ENCODE results near the gene ZFP57. TPM values are rescaled to one million over a fixed set of nuclear protein-coding genes. Genes with fewer than 3 reads are reported as not detected.

ZFP57 gene
- total and polyA plus RNA-seq, 2 of the 13 experiments (the other 11 are each of a cell fraction or from before 2014, with no cell fraction given), result not detected

DNA sequence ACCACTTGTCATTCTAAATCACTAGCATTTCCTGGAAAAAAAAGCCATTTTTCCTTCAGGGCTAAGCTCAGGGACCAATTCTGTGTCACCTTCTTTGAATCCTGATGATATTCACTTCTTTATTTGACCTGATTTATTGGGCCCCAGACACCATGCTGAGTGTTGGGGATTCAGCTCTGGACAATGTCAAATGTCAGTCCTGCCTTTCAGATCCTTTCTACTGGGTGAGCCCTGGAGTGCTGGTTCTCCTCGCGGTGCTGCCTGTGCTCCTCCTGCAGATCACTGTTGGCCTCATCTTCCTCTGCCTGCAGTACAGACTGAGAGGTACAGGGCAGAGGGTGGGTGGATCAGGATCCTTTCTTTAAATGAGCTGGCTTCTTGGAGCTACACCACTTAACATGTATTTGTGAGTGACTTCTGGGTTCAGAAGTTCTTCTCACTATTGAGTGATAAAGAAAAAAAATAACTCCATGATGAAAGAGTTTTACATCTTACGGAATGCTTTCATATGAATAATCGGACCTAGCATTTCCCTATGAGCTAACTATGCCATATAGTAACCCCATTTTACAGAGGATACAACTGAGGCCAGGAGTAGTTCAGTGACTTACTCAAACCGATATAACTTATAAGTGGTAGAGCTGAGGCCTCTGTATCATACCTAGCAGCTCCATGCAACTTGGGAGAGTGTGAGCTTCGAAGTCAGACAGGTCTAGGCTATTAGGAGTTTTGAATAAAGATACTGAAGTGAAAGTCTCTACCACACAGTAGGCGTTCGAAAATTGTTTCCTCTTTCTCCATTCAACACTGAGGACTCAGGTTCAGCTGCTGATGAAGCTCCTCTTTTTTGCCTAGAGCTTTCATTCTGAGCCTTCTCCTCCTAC is 14.8 kb downstream of the ZFP57 start:
- no peak overlapping the region for H3K4me2 ChIP-seq (ENCODE audit: low read depth, low read length)
- in situ Hi-C loops (cut with HindIII; ENCODE audit: extremely low pct_ligation_motif_present, low pct_unique_long_range_greater_than_20kb) (no loop called here), intact Hi-C loops (cut with micrococcal nuclease; ENCODE audit: unreplicated experiment) (no loop called here)

DNA sequence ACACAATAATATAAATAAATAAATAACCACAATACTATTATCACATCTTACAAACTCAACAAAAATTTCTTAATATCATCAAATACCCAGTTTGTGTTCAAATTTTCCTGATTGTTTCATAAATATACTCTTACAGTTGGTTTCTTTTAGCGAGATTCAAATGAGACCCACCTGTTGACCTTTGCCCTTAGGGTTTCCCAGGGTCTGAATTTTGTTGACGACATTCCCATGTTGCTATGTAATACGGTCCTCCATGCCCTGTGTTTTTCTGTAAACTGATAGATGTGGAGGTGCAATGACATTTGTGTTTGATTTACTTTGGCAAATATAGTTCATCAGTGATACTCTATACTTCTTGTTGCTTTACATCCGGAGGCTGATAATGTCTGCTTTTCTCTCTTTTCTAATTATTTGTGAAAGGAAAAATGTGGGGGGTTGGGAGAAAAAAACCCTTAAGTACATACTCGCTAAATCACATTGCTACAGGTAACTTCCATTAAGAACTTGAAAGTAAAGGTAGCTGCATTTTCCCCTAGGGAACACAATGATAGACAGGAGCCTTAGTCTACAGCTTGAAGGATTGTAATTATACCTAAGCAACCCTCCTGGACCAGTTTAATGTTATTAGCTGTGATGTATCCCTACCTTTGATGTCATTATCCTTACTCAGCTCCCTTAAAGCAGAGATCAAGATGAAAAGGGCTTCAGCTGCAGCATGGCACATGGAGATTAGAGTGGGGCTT is 17.5 kb downstream of the ZFP57 start:
- intact Hi-C loops (cut with micrococcal nuclease; ENCODE audit: unreplicated experiment), result no loop called here
- no peak for TF ChIP-seq SOX5 (CRISPR knock-in tag; IDR thresholded peaks at IDR 0.05; ENCODE audit: borderline replicate concordance)
- TF ChIP-seq, protein P1, sequence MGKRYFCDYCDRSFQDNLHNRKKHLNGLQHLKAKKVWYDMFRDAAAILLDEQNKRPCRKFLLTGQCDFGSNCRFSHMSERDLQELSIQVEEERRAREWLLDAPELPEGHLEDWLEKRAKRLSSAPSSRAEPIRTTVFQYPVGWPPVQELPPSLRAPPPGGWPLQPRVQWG (CRISPR knock-in tag; IDR thresholded peaks at IDR 0.05; ENCODE audit: borderline replicate concordance, low read depth), result no peak
- no peak for TF ChIP-seq NR2F1 (CRISPR knock-in tag; IDR thresholded peaks at IDR 0.05)
- TF ChIP-seq CSRNP1 (CRISPR knock-in tag; IDR thresholded peaks at IDR 0.05), result no peak
- no peak for TF ChIP-seq KLF15 (CRISPR knock-in tag; IDR thresholded peaks at IDR 0.05; ENCODE audit: borderline replicate concordance)
- TF ChIP-seq ZNF543 (CRISPR knock-in tag; IDR thresholded peaks at IDR 0.05), result no peak
- TF ChIP-seq, protein P2, sequence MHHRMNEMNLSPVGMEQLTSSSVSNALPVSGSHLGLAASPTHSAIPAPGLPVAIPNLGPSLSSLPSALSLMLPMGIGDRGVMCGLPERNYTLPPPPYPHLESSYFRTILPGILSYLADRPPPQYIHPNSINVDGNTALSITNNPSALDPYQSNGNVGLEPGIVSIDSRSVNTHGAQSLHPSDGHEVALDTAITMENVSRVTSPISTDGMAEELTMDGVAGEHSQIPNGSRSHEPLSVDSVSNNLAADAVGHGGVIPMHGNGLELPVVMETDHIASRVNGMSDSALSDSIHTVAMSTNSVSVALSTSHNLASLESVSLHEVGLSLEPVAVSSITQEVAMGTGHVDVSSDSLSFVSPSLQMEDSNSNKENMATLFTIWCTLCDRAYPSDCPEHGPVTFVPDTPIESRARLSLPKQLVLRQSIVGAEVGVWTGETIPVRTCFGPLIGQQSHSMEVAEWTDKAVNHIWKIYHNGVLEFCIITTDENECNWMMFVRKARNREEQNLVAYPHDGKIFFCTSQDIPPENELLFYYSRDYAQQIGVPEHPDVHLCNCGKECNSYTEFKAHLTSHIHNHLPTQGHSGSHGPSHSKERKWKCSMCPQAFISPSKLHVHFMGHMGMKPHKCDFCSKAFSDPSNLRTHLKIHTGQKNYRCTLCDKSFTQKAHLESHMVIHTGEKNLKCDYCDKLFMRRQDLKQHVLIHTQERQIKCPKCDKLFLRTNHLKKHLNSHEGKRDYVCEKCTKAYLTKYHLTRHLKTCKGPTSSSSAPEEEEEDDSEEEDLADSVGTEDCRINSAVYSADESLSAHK (CRISPR knock-in tag; IDR thresholded peaks at IDR 0.05; ENCODE audit: borderline replicate concordance), result no peak

More for the DNA sequence above, 14.8 kb downstream of the ZFP57 start:
- DNase-seq (ENCODE audit: low spot score) (no peak), ATAC-seq (no peak), FAIRE-seq (no peak)
- Histone ChIP-seq H3K79me2 (ENCODE audit: insufficient read depth, low read length) (no peaks in the 10 kb centered on the region), H3K9ac (ENCODE audit: insufficient read depth, low read depth, low read length) (no peak overlapping the region), H3K4me3 (replicated peaks in 1 of 3; ENCODE audit: insufficient read depth in 1 of 3, low read depth in 2 of 3, low read length in 3 of 3) (no peak overlapping the region), H2AFZ (ENCODE audit: low read length) (no peak overlapping the region), H3K27ac (ENCODE audit: extremely low read length, insufficient read depth, low read length) (no peak overlapping the region), H3K9me3 (ENCODE audit: low read length) (no peaks in the 10 kb centered on the region), H3K27me3 (ENCODE audit: control insufficient read depth in 1 of 2, insufficient read depth in 2 of 2, low read length in 2 of 2) (peaks cover 2 to 12% of the 10 kb centered on the region in 2 experiments; a peak in 3 of 5 replicates), H3K36me3 (replicated peaks in 1 of 2; ENCODE audit: control insufficient read depth in 1 of 2, insufficient read depth in 2 of 2, low read length in 2 of 2) (no peaks in the 10 kb centered on the region), H3K4me1 (ENCODE audit: insufficient read depth, low read length) (no peaks in the 10 kb centered on the region), H4K20me1 (ENCODE audit: insufficient read depth, low read length) (no peaks in the 10 kb centered on the region)
- no peak for TF ChIP-seq KAT8 (CRISPR knock-in tag; IDR thresholded peaks at IDR 0.05)
- TF ChIP-seq ZNF629 (CRISPR knock-in tag; conservative IDR thresholded peaks at IDR 0.05), result peak; percentile 47
- WGBS (ENCODE audit: low lambda C conversion rate), result 26% methylated on average over 8 of the region's 8 CpGs
- POLR2A ChIA-PET, result no interaction called here
- BruUV-seq (replicated peaks), result no TSS peak
- CTCF ChIA-PET (ENCODE audit: low intra/inter-chr PET ratio, low total read pairs), result no interaction called here

More for the DNA sequence above, 17.5 kb downstream of the ZFP57 start:
- Histone ChIP-seq H4K20me1 (ENCODE audit: insufficient read depth, low read length) (no peaks in the 10 kb centered on the region), H3K4me2 (ENCODE audit: low read depth, low read length) (no peak overlapping the region), H2AFZ (ENCODE audit: low read length) (no peak overlapping the region), H3K79me2 (ENCODE audit: insufficient read depth, low read length) (no peaks in the 10 kb centered on the region), H3K27me3 (ENCODE audit: control insufficient read depth in 1 of 2, insufficient read depth in 2 of 2, low read length in 2 of 2) (peaks cover 0 to 19% of the 10 kb centered on the region in 2 experiments; a peak in 4 of 5 replicates), H3K4me3 (replicated peaks in 1 of 3; ENCODE audit: insufficient read depth in 1 of 3, low read depth in 2 of 3, low read length in 3 of 3) (no peak overlapping the region), H3K9ac (ENCODE audit: insufficient read depth, low read depth, low read length) (no peak overlapping the region), H3K36me3 (replicated peaks in 1 of 2; ENCODE audit: control insufficient read depth in 1 of 2, insufficient read depth in 2 of 2, low read length in 2 of 2) (no peaks in the 10 kb centered on the region), H3K9me3 (ENCODE audit: low read length) (no peaks in the 10 kb centered on the region), H3K27ac (ENCODE audit: extremely low read length, insufficient read depth, low read length) (no peak overlapping the region), H3K4me1 (ENCODE audit: insufficient read depth, low read length) (no peaks in the 10 kb centered on the region)
- DNase-seq (ENCODE audit: low spot score), result no peak
- WGBS (ENCODE audit: low lambda C conversion rate), result 2% methylated on average over 5 of the region's 5 CpGs
- no TSS peak for BruUV-seq (replicated peaks)
- FAIRE-seq, result no peak
- ChIA-PET CTCF (ENCODE audit: low intra/inter-chr PET ratio, low total read pairs) (no interaction called here), POLR2A (interaction anchor here (0.7 kb wide), 1 partner anchor 246 kb away, joined by 3 read pairs; no protein-coding TSS in a partner anchor)
- ATAC-seq, result no peak
- in situ Hi-C loops (cut with HindIII; ENCODE audit: extremely low pct_ligation_motif_present, low pct_unique_long_range_greater_than_20kb), result no loop called here
